G401 (cell line): ENCODE data around the gene EXPH5. TPM values are rescaled to one million over a fixed set of nuclear protein-coding genes. Genes with fewer than 3 reads are reported as not detected.

Experiments
- DNase-seq: peaks from one replicate; pipeline ENCODE4 v3.0.0-alpha.2; 2015; ENCODE audit warnings: low spot score
- in situ Hi-C: cut with HindIII; loops from 2 replicates; pipeline ENCODE4 v1.10.0; 2016; ENCODE audit warnings: low sequenced_read_pairs, mixed read lengths
- total RNA-seq: library from RNA; depleted of rRNA; stranded (reverse); fragments of >200 nt; shearing (Covaris generic); gene quantifications from 2 replicates; pipeline ENCODE4 v1.2.3, GENCODE V29; 2014; rRNA removed

Gene EXPH5
- total RNA-seq, 1 experiment from 2014 or later, result 6.5 TPM

DNA sequence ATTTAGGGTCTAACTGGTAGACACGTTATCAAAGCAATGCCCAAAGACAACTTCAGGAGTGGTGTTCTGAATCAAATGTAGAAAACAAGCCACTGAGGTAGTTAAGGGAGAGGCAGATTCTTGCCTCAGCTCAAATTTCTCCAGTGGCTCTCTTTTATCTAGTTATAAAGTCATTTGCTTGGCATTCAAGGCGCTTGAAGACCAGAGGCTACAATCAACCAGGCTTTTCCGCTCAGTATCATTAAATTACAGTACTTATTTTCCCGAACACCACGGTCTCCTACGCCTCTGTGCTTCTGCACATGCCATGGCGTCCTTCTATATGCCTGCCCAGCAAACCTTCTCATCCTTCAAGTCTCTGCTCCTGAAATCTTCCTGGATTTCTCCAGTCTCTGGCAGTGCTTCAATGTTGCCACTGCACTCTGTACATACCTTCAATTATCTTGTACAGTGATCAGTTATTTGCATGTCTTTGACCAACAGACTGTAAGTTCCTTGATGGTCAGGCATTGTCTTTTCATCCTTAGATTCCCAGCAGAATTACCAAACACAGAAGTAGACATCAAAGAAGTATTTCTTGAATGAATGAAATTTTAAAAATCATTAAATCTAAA, 96.8 kb downstream of the EXPH5 start:
- peak; percentile 26 for DNase-seq
- in situ Hi-C loops, result no loop called here

DNA sequence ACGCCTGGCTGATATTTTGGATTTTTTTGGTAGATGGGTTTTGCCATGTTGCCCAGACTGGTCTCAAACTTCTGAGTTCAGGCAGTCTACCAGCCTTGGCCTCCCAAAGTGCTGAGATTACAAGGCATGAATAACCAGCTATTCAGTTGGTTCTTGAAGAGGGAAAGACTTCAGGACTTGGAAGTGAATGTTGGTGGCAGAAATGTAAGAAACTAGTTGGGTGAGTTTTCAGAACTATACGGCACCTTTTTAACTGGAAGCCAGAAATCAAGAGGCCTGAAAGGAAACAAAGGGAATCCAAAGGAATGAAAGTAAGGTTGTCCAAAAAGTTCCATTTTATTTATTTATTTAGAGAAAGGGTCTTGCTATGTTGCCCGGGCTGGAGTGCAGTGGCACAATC, 98.2 kb downstream of the EXPH5 start:
- DNase-seq, result no peak
- in situ Hi-C loops, result no loop called here

- in situ Hi-C loops, result no loop called here
- DNase-seq, result no peak
These were observed 99.4 kb downstream of the EXPH5 start for GRCh38 chr11:108494182-108494581.

DNA sequence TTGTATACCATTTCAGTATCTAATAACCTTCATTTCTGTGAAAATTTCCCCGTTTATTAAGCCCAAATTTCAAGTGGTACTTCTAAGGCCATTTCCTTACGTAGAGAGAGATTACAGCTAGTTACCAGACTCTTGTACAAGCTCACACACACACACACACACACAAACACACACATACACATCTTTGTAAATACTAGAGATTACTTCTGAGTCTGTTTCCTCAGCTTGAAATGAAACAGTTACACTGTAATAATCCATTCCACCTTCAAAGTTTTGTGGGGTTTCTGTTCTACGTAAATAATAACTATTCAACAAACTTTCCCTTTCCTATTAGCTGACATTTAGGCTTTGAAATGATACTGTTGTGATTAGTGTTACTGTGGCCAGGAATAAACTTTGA, 101.6 kb downstream of the EXPH5 start:
- no peak for DNase-seq
- in situ Hi-C loops, result no loop called here

DNA sequence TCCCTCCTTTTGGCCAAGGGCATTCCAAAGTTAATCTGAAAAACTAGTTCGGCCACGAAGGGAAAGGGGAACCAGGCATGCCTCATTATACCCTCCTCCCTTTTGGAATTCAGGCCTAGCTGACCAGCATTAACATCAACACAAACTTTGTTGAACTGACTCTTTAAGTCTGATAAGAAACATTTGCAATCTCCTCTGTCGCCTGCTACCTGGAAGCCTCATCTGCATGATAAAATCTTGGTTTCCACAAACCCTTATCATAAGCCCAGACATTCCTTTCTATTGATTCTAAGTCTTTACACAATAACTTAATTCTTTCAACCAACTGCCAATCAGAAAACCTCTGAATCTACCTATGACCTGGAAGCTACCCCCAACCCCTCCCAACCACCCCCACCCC, 106.7 kb downstream of the EXPH5 start:
- no peak for DNase-seq
- in situ Hi-C loops, result no loop called here

DNA sequence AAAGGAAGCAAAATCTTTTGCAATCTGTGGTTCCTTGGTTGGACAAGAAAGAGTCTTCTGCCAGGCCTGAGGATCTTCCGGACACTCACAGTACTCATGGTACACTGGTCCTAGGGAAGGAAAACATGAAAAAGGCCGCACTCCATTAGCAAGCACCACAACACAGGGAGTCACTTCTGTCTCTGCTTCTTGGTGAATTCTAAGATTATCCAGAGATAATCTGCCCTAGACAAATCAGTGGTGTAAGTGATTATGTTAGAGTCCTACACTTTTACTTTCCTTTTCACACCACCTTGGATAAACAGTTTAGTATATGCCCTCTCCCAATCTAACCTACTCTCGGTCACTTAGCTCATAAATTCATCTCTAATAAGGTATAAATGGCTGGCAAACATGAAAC, 107.2 kb downstream of the EXPH5 start:
- no peak for DNase-seq
- in situ Hi-C loops, result no loop called here

DNA sequence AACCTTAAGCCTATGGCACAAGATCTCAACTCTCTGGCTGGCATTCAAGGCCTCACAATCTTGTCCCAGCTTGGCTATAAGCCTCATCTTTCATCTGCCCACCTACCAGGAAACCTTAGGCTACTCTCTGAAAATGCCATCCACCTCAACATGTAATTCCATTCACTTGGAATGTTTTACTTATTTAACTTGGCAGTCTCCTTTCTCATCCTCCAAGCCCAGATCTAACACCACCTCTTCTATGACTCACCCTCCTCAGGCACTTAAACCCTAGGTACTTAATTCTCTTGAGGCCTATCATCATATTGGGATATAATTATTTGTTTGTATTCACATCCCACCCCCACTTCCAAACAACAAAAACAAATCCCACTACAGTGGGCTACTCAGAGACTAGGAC, 110.4 kb downstream of the EXPH5 start:
- in situ Hi-C loops, result no loop called here
- DNase-seq, result no peak

DNA sequence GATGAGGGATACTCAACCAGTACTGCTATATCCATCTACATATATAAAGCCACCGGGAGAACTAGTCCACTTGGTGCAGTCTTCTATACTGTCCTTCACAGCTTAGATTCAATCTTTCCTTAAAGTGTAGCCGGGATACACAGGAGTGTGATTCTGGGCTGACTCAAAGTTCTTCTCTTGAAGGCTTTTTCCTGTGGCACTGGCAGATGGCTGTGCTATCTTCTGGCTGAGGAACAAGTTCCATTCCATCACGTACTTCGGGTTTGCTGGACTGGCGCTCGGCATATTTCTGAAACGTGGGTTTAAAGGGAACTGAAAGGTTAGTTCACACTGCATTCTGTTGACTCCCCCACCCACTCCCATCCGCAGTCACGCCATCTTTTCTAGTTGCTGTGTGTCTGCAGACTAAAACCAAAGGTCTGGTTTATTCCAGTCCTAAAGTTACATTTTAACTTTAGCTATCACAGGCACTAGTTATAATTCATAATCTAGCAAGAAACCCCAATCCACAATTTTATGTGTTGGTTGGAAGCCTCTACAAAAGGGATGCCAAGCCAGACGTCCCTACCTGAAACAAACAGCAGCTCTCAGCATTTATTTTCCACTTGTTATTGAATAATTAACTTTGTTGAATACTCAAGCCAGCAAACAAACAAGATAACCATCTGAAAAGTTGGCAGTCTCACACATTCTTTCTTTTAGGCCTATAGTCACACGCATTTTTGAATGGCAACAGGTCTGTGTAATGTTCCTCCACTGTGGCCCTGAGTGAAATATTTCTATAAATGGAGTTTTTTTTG, 118.7 kb downstream of the EXPH5 start:
- in situ Hi-C loops, result no loop called here
- peak; percentile 44 for DNase-seq

- in situ Hi-C loops, result no loop called here
- no peak for DNase-seq
These were observed 120.9 kb downstream of the EXPH5 start for GRCh38 chr11:108472681-108473080.

DNA sequence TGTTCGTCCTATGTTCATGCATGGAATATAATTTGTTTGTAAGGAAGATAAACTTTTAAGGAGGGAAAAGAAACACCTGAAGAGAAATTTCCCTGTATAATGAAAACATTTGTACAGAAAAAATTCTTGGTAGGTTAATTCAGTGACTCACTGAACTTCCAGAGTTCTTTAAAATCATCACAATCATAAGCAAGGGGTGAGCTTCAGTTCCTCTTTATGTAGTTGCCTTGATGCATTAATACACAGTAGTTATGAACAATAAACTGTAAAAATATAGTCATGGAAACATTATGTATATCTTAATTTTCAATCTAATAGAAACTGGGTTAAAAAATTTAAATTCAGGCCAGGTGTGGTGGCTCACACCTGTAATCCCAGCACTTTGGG, 125.1 kb downstream of the EXPH5 start:
- in situ Hi-C loops, result no loop called here
- no peak for DNase-seq

DNA sequence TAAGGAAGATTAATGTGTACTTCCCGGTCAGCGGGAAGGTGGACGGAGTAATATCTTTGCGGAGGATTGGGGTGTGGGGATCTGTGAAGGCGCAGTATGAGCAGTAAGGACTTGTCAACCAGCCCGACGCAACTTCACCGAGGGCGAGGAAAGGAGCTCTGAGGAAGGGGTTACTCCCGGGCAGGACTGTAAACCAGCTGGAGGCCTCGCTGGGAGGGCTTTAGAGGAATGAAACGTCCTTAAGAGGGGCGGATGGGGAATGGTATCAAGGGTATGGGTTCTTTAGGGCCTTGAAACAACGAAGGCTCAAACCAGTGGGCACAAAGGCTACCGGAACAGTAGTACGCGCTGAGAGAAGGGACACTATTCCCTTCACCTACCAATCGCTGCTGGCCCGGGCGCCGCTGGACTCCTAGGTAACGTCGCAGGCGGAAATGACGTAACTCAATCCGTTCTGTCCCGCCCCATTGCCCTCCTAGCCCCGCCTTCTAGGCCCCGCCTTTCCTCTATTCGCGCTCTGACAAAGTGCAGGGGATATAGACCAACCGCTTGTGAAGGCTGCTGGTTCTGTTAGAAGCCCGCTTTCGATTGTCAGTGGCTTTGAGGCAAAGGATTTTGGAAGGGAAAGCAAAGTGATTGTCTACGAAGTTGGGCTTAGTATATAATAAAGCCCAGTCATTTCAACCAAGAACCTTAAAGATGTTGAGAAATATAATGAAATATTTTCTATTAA, 126.3 kb downstream of the EXPH5 start, which contains the start of gene C11orf65:
Gene C11orf65, minus strand, starts transcription at position 439 of the 733 bp plus-strand sequence. CDS start 5,970 bp downstream, outside the sequence.
- DNase-seq, result peak; percentile 99
- in situ Hi-C loops, result no loop called here

DNA sequence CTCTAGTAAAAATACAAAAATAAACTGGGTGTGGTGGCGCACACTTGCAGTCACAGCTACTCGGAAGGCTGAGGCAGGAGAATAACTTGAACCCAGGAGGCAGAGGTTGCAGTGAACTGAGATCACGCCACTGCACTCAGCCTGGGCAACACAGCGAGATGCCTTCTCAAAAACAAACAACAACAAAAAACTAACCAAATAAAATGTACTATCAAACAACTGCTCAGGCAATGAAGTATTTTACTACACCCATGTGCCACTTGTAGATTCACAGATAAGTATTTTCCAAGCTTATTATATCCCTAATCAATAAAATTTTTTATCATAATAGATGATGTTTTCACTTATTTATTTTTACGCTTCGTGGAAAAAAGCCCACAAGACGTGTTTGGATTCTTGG, 127.2 kb downstream of the EXPH5 start:
- in situ Hi-C loops, result no loop called here
- no peak for DNase-seq

Other genes with a start within 250 kb of the EXPH5 start
- gene C11orf65, start 126.2 kb downstream of the EXPH5 start, total RNA-seq, result 0.24 and 11.0 TPM in 2 replicates
- gene POGLUT3, start 95.4 kb downstream of the EXPH5 start, total RNA-seq, result 21.7 and 40.1 TPM in 2 replicates
- gene DDX10, start 71.3 kb upstream of the EXPH5 start, total RNA-seq, result 40.1 and 40.4 TPM in 2 replicates